Measurements from ENCODE around the gene OR8B8.
"Not testable (repeated sequence)": the region's sequence is repeated elsewhere in the genome, so short reads cannot be mapped to it uniquely, and the experiment has no call there.

The OR8B8 gene

DNA sequence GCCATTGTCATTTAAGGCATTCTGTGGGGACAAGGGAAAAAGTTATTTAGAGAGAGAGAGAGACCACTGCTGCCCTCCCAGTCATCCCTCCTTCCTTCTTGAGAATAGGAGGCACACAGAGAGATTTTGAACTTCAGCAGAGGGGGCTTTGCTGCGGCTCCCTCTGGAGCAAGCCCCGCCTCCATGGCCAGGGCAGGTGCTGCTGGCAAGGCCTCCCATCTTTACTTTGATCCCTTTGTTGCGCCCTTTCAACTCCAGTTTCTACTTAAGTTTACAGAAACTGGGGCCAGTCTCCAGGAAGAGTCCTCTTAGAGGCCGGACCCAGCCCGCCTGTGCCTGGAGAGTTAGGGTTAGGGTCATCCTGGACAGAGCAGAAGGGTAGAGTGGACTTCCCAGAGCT lies 4.4 kb downstream of the OR8B8 start:
- no peak for DNase-seq

GRCh38 chr11:124440608-124441007 lies 4.9 kb downstream of the OR8B8 start:
- no peak for DNase-seq

- DNase-seq, result no peak
Observed at GRCh38 chr11:124434699-124435098, 10.8 kb downstream of the OR8B8 start.

DNA sequence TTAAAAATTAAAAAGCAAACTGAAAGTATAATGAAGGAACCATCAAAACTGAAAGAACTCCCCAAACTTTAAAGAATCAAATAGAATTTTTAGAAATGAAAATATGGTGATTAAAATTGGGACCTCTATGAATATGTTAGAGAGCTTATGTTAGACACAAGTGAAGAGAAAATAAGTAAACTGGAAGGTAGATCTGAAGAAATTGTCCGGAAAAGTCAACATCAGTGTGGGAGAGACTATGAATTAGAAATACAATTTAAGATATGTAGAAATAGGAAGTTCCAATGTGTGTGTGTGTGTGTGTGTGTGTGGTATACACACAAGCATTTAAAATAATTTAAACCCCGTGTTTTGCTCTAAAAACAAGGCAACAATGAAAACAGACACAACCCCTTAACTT lies 15.9 kb downstream of the OR8B8 start:
- DNase-seq, result no peak

DNA sequence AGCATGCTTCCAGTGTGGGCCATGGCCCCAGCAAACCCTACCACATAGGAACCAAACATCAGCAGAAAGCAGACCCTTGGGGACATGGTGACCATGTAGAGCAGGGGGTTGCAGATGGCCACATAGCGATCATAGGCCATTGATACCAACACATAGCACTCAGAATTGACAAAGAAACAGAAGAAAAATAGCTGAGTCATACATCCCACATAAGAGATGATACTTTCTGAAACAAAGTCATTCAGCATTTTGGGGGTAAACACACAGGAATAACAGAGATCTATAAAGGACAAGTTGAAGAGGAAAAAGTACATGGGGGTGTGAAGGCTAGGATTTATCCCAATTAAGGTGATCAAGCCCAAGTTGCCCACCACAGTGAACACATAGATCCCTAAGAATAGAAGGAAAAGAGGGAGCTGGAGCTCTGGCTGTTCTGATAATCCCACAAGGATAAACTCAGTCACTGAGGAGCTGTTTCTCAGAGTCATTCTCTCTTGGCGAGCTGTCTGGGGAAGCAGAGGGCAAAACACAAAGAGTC lies 21.0 kb downstream of the OR8B8 start, which contains the start of gene OR8B4:
TSS of gene OR8B4 (minus strand) at position 488 of the 538 bp plus-strand sequence. CDS start at position 488, 0 bp downstream.
- no peak for DNase-seq

- no peak for DNase-seq
Observed at GRCh38 chr11:124421043-124421442, 24.5 kb downstream of the OR8B8 start.

- peak; percentile 3 to 73 for DNase-seq
Observed at GRCh38 chr11:124415356-124415923, 30.1 kb downstream of the OR8B8 start.

- DNase-seq, result no peak
Observed at GRCh38 chr11:124409906-124410305, 35.6 kb downstream of the OR8B8 start.

DNA sequence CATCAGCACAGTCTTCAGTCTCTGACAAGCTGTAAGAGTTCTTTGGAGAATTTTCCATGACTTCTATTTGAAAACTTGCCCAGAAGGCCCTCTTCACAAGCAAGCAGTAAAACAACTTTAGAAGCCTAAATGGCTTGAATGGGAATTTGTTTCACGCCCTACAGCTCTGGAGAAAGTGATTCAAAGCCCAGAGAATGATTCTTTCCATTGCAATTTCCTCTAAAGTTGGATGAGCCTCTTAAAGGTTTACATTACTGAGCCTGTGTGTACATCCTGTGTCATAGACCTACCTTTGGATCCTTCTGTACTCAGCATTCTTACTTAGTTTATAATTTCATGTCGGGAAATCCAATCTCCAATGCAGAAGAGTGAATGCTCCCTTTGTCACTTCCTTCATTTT lies 39.9 kb downstream of the OR8B8 start:
- no peak for DNase-seq

DNA sequence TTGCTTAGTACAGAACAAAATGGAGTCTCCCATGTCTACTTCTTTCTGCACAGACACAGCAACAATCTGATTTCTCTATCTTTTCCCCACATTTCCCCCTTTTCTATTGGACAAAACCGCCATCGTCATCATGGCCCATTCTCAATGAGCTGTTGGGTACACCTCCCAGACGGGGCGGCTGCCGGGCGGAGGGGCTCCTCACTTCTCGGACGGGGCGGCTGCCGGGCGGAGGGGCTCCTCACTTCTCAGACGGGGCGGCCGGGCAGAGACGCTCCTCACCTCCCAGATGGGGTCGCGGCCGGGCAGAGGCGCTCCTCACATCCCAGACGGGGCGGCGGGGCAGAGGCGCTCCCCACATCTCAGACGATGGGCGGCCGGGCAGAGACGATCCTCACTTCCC lies 42.3 kb downstream of the OR8B8 start:
- not testable (repeated sequence) for DNase-seq

- DNase-seq, result peak in 1 of 2 experiments; percentile 68
Observed at GRCh38 chr11:124402326-124402922, 43.1 kb downstream of the OR8B8 start.

- no peak for DNase-seq
Observed at GRCh38 chr11:124398924-124399323, 46.6 kb downstream of the OR8B8 start, which contains the start of gene OR8B3. OR8B3 (minus strand) TSS chr11:124399024; CDS start chr11:124397351, 1,673 bp downstream.

DNA sequence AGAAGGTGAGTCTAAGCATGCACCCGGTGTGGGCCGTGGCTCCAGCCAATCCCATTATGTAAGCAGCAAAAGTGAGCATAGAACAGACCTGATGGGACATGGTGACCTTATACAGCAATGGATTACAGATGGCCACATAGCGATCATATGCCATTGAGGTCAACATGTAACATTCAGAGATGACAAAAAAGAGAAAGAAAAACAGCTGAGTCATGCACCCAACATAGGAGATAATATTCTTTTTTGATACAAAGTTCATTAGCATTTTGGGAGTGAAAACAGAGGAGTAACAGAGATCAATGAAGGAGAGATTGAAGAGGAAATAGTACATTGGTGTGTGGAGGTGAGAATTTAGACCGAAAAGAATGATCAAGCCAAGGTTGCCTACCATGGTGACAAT lies 48.6 kb downstream of the OR8B8 start:
- not testable (repeated sequence) for DNase-seq

- DNase-seq, result peak in 1 of 2 experiments; percentile 11
Observed at GRCh38 chr11:124394408-124394807, 51.1 kb downstream of the OR8B8 start.

Measured in NCI-H446 (cell line).